T47D (cell line): ENCODE results near the gene SLC9A1.

Experiments used
- DNase-seq, 2 experiments: peaks; one replicate each; pipeline versions ENCODE4 v3.0.0 to v3.0.0-alpha.2; 2011 to 2012; ENCODE audit warnings: low read depth in 1 of 2, low spot score in 1 of 2
- JUND ChIP-seq: IDR thresholded peaks from 2 replicates; pipeline ENCODE4 v1.6.1; 2012; ENCODE audit warnings: low read depth
- in situ Hi-C: cut with HindIII; loops from 2 replicates; pipeline ENCODE4 v1.10.0; 2016; ENCODE audit warnings: low sequenced_read_pairs, low pct_unique_long_range_greater_than_20kb

Gene SLC9A1

GRCh38 chr1:27087371-27088220 lies 67.3 kb downstream of the SLC9A1 start:
- in situ Hi-C loops: no loop called here
- no peak for TF ChIP-seq JUND
- DNase-seq: no peak

- in situ Hi-C loops: no loop called here
- no peak for DNase-seq
- TF ChIP-seq JUND: no peak
Measured at GRCh38 chr1:27086628-27087027, 68.3 kb downstream of the SLC9A1 start.

- in situ Hi-C loops: no loop called here
- DNase-seq: peak in 1 of 2 experiments; percentile 37
- TF ChIP-seq JUND: no peak
Measured at GRCh38 chr1:27086026-27086425, 68.9 kb downstream of the SLC9A1 start.

GRCh38 chr1:27084107-27084506 lies 70.8 kb downstream of the SLC9A1 start:
- no peak for TF ChIP-seq JUND

GRCh38 chr1:27077968-27078367 lies 77.0 kb downstream of the SLC9A1 start:
- no peak for TF ChIP-seq JUND
- DNase-seq: no peak
- in situ Hi-C loops: no loop called here

More at GRCh38 chr1:27084107-27084506, 70.8 kb downstream of the SLC9A1 start:
- in situ Hi-C loops: no loop called here
- DNase-seq: no peak

- in situ Hi-C loops: no loop called here
- no peak for TF ChIP-seq JUND
- DNase-seq: no peak
Measured at GRCh38 chr1:27076803-27077202, 78.1 kb downstream of the SLC9A1 start.

GRCh38 chr1:27074175-27074780 lies 80.6 kb downstream of the SLC9A1 start:
- DNase-seq: no peak
- no peak for TF ChIP-seq JUND
- in situ Hi-C loops: no loop called here

- TF ChIP-seq JUND: no peak
- in situ Hi-C loops: no loop called here
- no peak for DNase-seq
Measured at GRCh38 chr1:27071049-27071416, 83.9 kb downstream of the SLC9A1 start.

- in situ Hi-C loops: no loop called here
Measured at GRCh38 chr1:27070390-27071048, 84.4 kb downstream of the SLC9A1 start.

GRCh38 chr1:27068922-27069321 lies 86.0 kb downstream of the SLC9A1 start:
- DNase-seq: no peak
- in situ Hi-C loops: no loop called here
- no peak for TF ChIP-seq JUND

More at GRCh38 chr1:27070390-27071048, 84.4 kb downstream of the SLC9A1 start:
- peak in 1 of 2 experiments; percentile 9 for DNase-seq
- TF ChIP-seq JUND: no peak

GRCh38 chr1:27065999-27066630 lies 88.8 kb downstream of the SLC9A1 start:
- no peak for DNase-seq
- TF ChIP-seq JUND: no peak
- in situ Hi-C loops: no loop called here

GRCh38 chr1:27060891-27061290 lies 94.0 kb downstream of the SLC9A1 start:
- no peak for DNase-seq
- in situ Hi-C loops: no loop called here
- no peak for TF ChIP-seq JUND
